Activated CD4-positive, alpha-beta T cell treated with anti-CD3 and anti-CD28 coated beads for 24 hours (primary cell): ENCODE data around the gene CXorf38.
A peak's percentile ranks its signal among the peaks of the same experiment; 100 is the strongest.
"Not testable (repeated sequence)": the region's sequence is repeated elsewhere in the genome, so short reads cannot be mapped to it uniquely, and the experiment has no call there.

Experiments
- DNase-seq, 2 donors: peaks; one replicate each; pipeline ENCODE4 v3.0.0-alpha.2; 2020; ENCODE audit warnings: low read depth in 2 of 2

The CXorf38 gene

GRCh38 chrX:40628506-40628905 is 18.9 kb downstream of the CXorf38 start:
- DNase-seq, result no peak

GRCh38 chrX:40625294-40625693 is 22.1 kb downstream of the CXorf38 start:
- no peak for DNase-seq

DNA sequence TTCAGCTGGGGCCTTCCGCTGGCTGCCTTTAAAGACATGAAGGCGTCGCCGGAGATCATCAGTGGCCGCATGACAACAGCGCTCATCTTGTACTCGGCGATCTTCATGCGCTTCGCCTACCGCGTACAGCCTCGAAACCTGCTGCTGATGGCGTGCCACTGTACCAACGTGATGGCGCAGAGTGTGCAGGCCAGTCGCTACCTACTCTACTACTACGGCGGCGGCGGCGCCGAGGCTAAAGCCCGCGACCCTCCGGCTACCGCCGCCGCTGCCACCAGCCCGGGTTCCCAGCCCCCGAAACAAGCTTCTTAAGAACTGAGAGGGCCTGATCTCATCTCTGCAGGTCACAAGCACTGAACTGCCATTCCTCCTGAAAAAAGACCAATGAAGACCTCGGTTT is 23.7 kb downstream of the CXorf38 start:
- no peak for DNase-seq

GRCh38 chrX:40623139-40623536 is 24.2 kb downstream of the CXorf38 start, which contains the start of gene MPC1L:
MPC1L (plus strand) TSS chrX:40623428; CDS start chrX:40623566, 138 bp downstream.
- no peak for DNase-seq

GRCh38 chrX:40622479-40623138 is 24.8 kb downstream of the CXorf38 start:
- DNase-seq, result no peak

DNA sequence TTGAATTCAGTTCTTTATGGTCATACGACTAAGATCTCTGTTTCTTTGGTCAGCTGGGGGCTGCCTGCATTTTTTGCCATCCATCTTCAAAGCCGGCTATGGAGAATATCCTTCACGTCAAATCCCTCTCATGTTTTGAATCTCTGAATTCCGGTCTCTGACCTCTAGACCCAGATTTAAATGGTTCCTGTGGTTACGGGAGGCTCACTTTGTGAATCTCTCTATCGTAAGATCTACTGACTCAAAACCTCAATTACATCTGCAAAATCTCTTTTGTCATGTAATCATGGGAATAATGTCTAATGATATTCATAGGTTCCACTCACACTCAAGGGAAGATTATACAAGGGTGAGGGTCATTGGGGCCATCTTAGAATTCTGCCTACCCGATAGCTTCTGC is 29.8 kb downstream of the CXorf38 start:
- no peak for DNase-seq

DNA sequence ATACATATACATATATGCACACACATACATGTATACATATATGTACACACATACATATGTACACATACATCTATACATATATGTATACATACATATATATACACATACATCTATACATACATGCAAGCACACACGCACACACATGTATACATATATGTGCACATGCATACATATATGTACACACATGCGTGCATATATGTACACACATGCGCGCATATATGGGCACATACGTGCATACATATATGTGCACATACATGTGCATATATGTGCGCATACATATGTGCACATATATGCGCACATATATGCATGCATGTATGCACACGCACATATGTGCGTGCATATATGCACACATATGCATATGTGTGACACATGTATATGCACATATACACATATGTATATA is 31.4 kb downstream of the CXorf38 start:
- no peak for DNase-seq

GRCh38 chrX:40612511-40612910 is 34.9 kb downstream of the CXorf38 start:
- DNase-seq, result no peak

DNA sequence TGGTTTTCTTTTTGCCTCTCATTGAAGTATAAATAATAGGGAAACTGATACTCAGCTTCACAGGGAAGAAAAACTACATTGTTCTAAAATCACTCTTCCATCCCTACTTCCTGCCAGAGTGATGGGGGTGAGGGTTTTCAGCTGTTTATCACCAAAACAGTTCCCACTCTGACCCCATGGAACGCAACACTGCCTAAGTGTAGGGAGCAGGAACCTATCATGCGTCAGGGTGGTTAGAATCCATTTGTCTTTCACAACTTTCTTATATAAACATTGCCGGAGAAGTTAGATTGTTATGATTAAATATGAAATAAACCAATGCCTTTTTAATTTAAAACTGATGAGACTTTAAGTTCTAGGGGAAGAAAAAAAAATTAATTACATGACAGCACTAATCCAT is 40.0 kb downstream of the CXorf38 start:
- DNase-seq, result no peak

DNA sequence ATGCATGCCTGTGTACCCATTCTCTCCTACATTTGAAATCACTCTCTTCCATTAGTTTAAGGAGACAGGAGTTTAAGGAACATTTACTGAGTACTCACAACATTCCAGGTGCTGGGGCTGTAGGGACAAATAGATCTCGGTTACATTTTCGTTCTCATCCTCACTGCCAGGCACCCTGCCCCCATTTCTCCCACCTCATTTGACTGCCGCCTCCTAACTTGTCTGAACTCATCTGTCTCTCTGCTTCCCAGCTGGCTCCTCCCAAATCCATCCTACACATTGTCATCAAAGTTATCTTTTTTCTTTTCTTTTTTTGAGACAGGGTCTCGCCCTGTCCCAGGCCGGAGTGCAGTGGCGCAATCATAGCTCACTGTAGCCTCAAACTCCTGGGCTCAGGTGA is 43.9 kb downstream of the CXorf38 start:
- DNase-seq, result no peak

DNA sequence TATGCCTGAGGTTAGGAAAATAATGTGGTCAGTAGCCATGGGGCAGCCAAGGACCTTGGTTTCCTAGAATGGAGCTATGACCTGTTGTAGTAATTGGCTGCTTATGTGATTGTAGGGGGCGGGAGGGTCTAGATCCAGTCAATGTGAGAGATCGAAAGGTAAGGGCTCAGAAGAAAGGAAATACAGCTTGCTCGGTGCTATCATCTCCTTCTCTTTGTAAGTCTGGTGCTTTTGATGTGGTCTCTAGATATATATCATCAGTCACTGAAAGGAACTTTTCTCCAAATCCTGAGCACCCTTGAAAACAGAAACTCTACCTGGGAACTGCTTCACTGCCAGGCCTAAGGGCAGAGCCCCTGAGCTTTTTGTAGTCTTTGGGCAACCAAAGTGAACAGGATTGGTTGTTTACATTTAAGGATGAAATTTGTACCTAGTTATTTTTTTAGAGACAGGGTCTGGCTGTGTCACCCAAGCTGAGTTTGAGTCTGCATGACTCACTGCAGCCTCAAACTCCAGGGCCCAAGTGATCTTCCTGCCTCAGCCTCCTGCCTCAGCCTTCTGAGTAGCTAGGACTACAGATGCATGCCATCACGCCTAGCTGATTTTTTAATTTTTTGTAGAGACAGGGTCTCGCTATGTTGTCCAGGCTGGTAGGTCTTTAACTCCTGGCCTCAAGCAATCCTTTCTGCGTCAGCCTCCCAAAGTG is 57.6 kb downstream of the CXorf38 start:
- peak; percentile 1 to 6 for DNase-seq

DNA sequence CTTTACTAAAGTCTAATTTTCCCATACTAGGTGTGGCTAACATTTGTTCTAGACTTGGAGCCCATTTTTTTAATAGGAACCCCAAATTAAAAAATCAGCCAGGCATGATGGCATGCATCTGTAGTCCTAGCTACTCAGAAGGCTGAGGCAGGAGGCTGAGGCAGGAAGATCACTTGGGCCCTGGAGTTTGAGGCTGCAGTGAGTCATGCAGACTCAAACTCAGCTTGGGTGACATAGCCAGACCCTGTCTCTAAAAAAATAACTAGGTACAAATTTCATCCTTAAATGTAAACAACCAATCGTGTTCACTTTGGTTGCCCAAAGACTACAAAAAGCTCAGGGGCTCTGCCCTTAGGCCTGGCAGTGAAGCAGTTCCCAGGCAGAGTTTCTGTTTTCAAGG is 59.7 kb downstream of the CXorf38 start:
- DNase-seq, result not testable (repeated sequence)

GRCh38 chrX:40582811-40583210 is 64.5 kb downstream of the CXorf38 start:
- no peak for DNase-seq

DNA sequence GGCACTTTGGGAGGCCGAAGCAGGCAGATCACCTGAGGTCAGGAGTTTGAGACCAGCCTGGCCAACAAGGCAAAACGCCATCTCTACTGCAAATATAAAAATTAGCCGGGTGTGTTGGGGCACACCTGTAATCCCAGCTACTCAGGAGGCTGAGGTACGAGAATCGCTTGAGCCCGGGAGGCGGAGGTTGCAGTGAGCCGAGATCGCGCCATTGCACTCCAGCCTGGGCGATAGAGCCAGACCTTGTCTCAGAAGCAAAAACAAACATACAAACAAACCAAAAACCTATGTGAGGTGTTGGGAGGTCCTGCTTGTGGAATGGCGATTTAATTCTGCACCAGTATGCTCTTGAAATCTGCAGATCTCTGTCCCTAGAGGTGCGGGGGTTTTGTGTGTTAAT is 65.2 kb downstream of the CXorf38 start:
- DNase-seq, result not testable (repeated sequence)

- DNase-seq, result no peak
Measured at GRCh38 chrX:40581336-40581920, 65.9 kb downstream of the CXorf38 start.

- DNase-seq, result peak; percentile 75 to 78
Measured at GRCh38 chrX:40580537-40581335, 66.6 kb downstream of the CXorf38 start, which contains the start of gene ATP6AP2. ATP6AP2 (plus strand) TSS chrX:40580970; CDS start chrX:40581066, 96 bp downstream.

DNA sequence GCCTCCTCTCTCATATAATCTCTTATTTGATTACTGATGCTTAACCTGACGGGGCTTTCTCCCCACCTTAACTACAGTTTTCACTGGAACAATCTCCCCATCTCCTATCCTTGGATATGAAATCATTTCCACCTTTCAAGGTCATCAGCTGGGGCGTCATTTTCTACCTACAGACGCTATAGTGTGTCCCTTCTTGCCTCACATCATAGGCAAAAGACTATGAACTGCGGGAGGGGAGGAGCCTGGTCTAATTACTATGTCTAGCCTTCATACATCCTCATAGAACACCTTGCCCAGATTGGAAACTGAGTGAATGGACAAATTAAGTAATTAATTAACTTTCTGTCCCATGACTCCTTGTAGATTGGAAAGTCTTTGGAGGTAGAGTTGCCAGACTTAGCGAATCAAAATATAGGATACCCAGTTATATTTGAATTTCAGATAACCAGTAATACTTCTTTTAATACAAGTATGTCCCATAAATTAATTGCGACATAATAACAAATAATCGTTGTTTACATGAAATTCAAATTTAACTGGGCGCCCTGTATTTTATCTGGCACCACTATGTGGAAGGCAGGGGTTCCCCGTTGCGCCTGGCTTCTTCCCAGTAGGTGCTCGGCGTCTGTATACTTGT is 67.3 kb downstream of the CXorf38 start:
- no peak for DNase-seq

GRCh38 chrX:40579141-40579540 is 68.2 kb downstream of the CXorf38 start:
- DNase-seq, result no peak

GRCh38 chrX:40578039-40578695 is 69.2 kb downstream of the CXorf38 start:
- DNase-seq, result no peak
